GM12878 (cell line): ENCODE measurements around the gene GRIN2C. TPM values are rescaled to one million over a fixed set of nuclear protein-coding genes. Genes with fewer than 3 reads are reported as not detected.

Source experiments
- ATAC-seq: fragments of 200-7000 bp; cut with Tn5 transposase; 3 replicates; pipeline ENCODE4 v1.9.1; 2020; ENCODE audit warnings: mild to moderate bottlenecking, moderate library complexity
- BruUV-seq: library from RNA; stranded (reverse); fragments of 400-500 nt; replicated peaks from 2 replicates; lab custom pipeline; 2021; lab: Mats Ljungman, UMichigan
- CTCF ChIA-PET: fragments of 300-600 bp; sonication (Branson Sonifier 250); formaldehyde crosslinking; extraction: SDS; loops from one replicate; lab custom pipeline; 2021; ENCODE audit warnings: inconsistent platforms; lab: Yijun Ruan, JAX
- POLR2A ChIA-PET: fragments of 350-600 bp; formaldehyde crosslinking; extraction: SDS; loops from one replicate; lab custom pipeline; 2021; ENCODE audit warnings: inconsistent platforms; lab: Charles Lee
- RAD21 ChIA-PET: fragments of 300-600 bp; sonication (Branson Sonifier 250); formaldehyde crosslinking; loops from one replicate; lab custom pipeline; 2023; ENCODE audit warnings: antibody characterized with exemption; ENCODE audit not compliant: unreplicated experiment; lab: Charles Lee
- SMC1A ChIA-PET: fragments of 300-600 bp; sonication (Branson Sonifier 250); formaldehyde crosslinking; loops from one replicate; lab custom pipeline; 2023; ENCODE audit not compliant: unreplicated experiment, uncharacterized antibody; lab: Charles Lee
- DNase-seq: peaks from one replicate; pipeline ENCODE4 v3.0.0-alpha.2; 2011; ENCODE audit warnings: low read depth, low spot score
- FAIRE-seq: peaks from 3 replicates; lab custom pipeline; 2011; peaks lifted over from hg19 to GRCh38; lab: Jason Lieb, UNC
- H2AFZ ChIP-seq: 2 replicates; pipeline ENCODE4 v1.6.0; 2011; ENCODE audit warnings: low read depth, low read length, control low read depth; ENCODE audit not compliant: control insufficient read depth
- H3K27ac ChIP-seq: 2 replicates; pipeline ENCODE4 v1.5.1; 2011; ENCODE audit warnings: control low read depth; ENCODE audit not compliant: control insufficient read depth, insufficient read depth
- H3K27me3 ChIP-seq, 2 experiments: replicated peaks in 1 of 2; 2 replicates each; pipeline versions ENCODE4 v1.6.0 to v1.6.1; 2011; ENCODE audit warnings: low read length in 1 of 2; ENCODE audit not compliant: control insufficient read depth in 2 of 2, insufficient read depth in 2 of 2
- H3K36me3 ChIP-seq, 2 experiments: 2 replicates each; pipeline ENCODE4 v1.5.1; 2011; ENCODE audit warnings: low read length in 1 of 2; ENCODE audit not compliant: control insufficient read depth in 2 of 2, insufficient read depth in 2 of 2
- H3K4me1 ChIP-seq: 2 replicates; pipeline ENCODE4 v1.6.1; 2011; ENCODE audit warnings: mild to moderate bottlenecking, low read length, moderate library complexity, mixed read lengths; ENCODE audit not compliant: control insufficient read depth, insufficient read depth
- H3K4me2 ChIP-seq: 2 replicates; pipeline ENCODE4 v1.6.0; 2011; ENCODE audit warnings: control low read depth; ENCODE audit not compliant: control insufficient read depth, insufficient read depth
- H3K4me3 ChIP-seq: fragments of 200-600 bp; sonication (generic); 2 replicates; pipeline ENCODE4 v1.5.1; 2016
- H3K79me2 ChIP-seq: 2 replicates; pipeline ENCODE4 v1.6.0; 2011; ENCODE audit warnings: low read length; ENCODE audit not compliant: control insufficient read depth, insufficient read depth
- H3K9ac ChIP-seq: 2 replicates; pipeline ENCODE4 v1.8.0; 2011; ENCODE audit warnings: low read length, control low read depth, mixed read lengths; ENCODE audit not compliant: control insufficient read depth, insufficient read depth
- H3K9me3 ChIP-seq: replicated peaks from 3 replicates; pipeline ENCODE4 v1.5.1; 2011; ENCODE audit warnings: mild to moderate bottlenecking, low read length; ENCODE audit not compliant: control insufficient read depth, insufficient read depth
- H4K20me1 ChIP-seq: 2 replicates; pipeline ENCODE4 v1.6.0; 2011; ENCODE audit not compliant: control insufficient read depth, insufficient read depth
- E2F4 ChIP-seq: IDR thresholded peaks from 2 replicates; pipeline ENCODE4 v1.6.1; 2012; ENCODE audit warnings: low read depth, low read length, improper control_type of control experiment
- NFIC ChIP-seq: IDR thresholded peaks from 2 replicates; pipeline ENCODE4 v1.6.1; 2012; ENCODE audit warnings: low read depth, mild to moderate bottlenecking, inconsistent platforms, low read length, moderate library complexity
- NFYA ChIP-seq: IDR thresholded peaks from 2 replicates; pipeline ENCODE4 v1.6.1; 2011; ENCODE audit warnings: low read depth, mild to moderate bottlenecking, low read length, improper control_type of control experiment, borderline replicate concordance
- NR2C2 ChIP-seq: IDR thresholded peaks from 2 replicates; pipeline ENCODE4 v1.6.1; 2011; ENCODE audit warnings: borderline replicate concordance, low read depth; ENCODE audit not compliant: control insufficient read depth, insufficient read length
- RAD21 ChIP-seq: IDR thresholded peaks from 2 replicates; pipeline ENCODE4 v1.6.1; 2011; ENCODE audit warnings: mild to moderate bottlenecking, low read depth, low read length, moderate library complexity; ENCODE audit not compliant: insufficient read depth
- SPI1 ChIP-seq: IDR thresholded peaks from 2 replicates; pipeline ENCODE4 v1.6.1; 2011; ENCODE audit warnings: low read depth, mild to moderate bottlenecking, low read length, moderate library complexity, borderline replicate concordance; ENCODE audit not compliant: insufficient read depth
- SUZ12 ChIP-seq: fragments of 200-600 bp; sonication (generic); IDR thresholded peaks from one replicate; pipeline ENCODE4 v1.6.1; 2018; ENCODE audit warnings: antibody characterized with exemption, mild to moderate bottlenecking; ENCODE audit not compliant: unreplicated experiment
- WGBS: methylation state at CpG from one replicate; pipeline ENCODE4 v1.1.6; 2016; ENCODE audit warnings: low lambda C conversion rate; ENCODE audit not compliant: insufficient replicate concordance, insufficient coverage; ENCODE audit errors: missing lambda C conversion rate; 5-methylcytosine and 5-hydroxymethylcytosine counted together
- in situ Hi-C: fragments of 300-500 bp; cut with MboI; formaldehyde crosslinking; loops from 9 replicates; pipeline ENCODE4 v1.14.3; 2018; ENCODE audit warnings: mixed read lengths
- intact Hi-C: fragments of 100-400 bp; cut with micrococcal nuclease; formaldehyde crosslinking; loops from one replicate; pipeline ENCODE4 v1.14.2; 2022; ENCODE audit not compliant: unreplicated experiment
- polyA plus RNA-seq, 11 experiments: library from polyadenylated mRNA; depleted of rRNA in 4 of 11; unstranded in 6 of 11; stranded (reverse) in 5 of 11; fragments of >200 nt; fragmentation: Nextera tagmentation in 4 of 11; fragmentation: Illumina TruSeq in 1 of 11; extraction: Ambion mirVana in 4 of 11; extraction: Trizol in 1 of 11; gene quantifications; 1 replicate in 1 of 11; 2 replicates in 10 of 11; pipeline versions ENCODE4 v1.2.1 to v1.2.3, GENCODE V29; 2011 to 2016; ENCODE audit warnings: inconsistent platforms in 2 of 11, missing spikeins in 2 of 11, low read depth in 1 of 11
- total RNA-seq, 4 experiments: library from RNA; depleted of rRNA in 3 of 4; stranded (reverse); fragments of >200 nt in 3 of 4; fragmentation: Illumina TruSeq in 1 of 4; extraction: Trizol in 1 of 4; gene quantifications; 2 replicates each; pipeline versions ENCODE4 v1.2.1 to v1.2.3, GENCODE V29; 2013 to 2021

The GRIN2C gene
- total and polyA plus RNA-seq, 10 of the 15 experiments (the other 5 are each of a cell fraction or from before 2014, with no cell fraction given): 0.01 to 0.20 (median 0.11) TPM; not detected in 2

GRCh38 chr17:74853669-74854068 lies 6.0 kb downstream of the GRIN2C start:
- Histone ChIP-seq H3K4me3 (no peak overlapping the region), H3K79me2 (no peaks in the 10 kb centered on the region), H3K9ac (no peak overlapping the region), H4K20me1 (no peaks in the 10 kb centered on the region), H3K27me3 (peaks cover 1 to 3% of the 10 kb centered on the region in 2 experiments), H3K36me3 (no peaks in the 10 kb centered on the region), H3K4me2 (no peak overlapping the region), H3K27ac (no peak overlapping the region), H3K9me3 (no peaks in the 10 kb centered on the region), H2AFZ (no peak overlapping the region), H3K4me1 (no peaks in the 10 kb centered on the region)
- ChIA-PET CTCF (no interaction called here), RAD21 (no interaction called here), POLR2A (interaction anchor here (0.7 kb wide), 1 partner anchor 9 kb away, joined by 3 read pairs; no protein-coding TSS in a partner anchor), SMC1A (no interaction called here)
- intact Hi-C loops (no loop called here), in situ Hi-C loops (no loop called here)
- no peak for DNase-seq
- FAIRE-seq: no peak
- no TSS peak for BruUV-seq
- 36% methylated on average over 8 of the region's 8 CpGs for WGBS
- no peak for TF ChIP-seq RAD21
- TF ChIP-seq SUZ12: no peak
- TF ChIP-seq NFYA: no peak
- no peak for TF ChIP-seq NR2C2
- TF ChIP-seq E2F4: no peak
- no peak for TF ChIP-seq NFIC
- no peak for TF ChIP-seq SPI1
- no peak for ATAC-seq
